ENCODE data around the gene EDIL3.

GRCh38 chr5:84080908-84081307 lies 303.8 kb downstream of the EDIL3 start:
- TF ChIP-seq CTCF (IDR thresholded peaks at IDR 0.05; ENCODE audit: low read depth, low read length) = no peak
- no peak for TF ChIP-seq EZH2phosphoT487 (IDR thresholded peaks at IDR 0.05; ENCODE audit: low read depth)
